MCF 10A (cell line): ENCODE results near the gene MPHOSPH10. TPM values are rescaled to one million over a fixed set of nuclear protein-coding genes. Genes with fewer than 3 reads are reported as not detected.
"Not testable (repeated sequence)": the region's sequence is repeated elsewhere in the genome, so short reads cannot be mapped to it uniquely, and the experiment has no call there.

Source experiments
- BruUV-seq: library from RNA; stranded (reverse); fragments of 400-500 nt; replicated peaks from 2 replicates; lab custom pipeline; 2021; lab: Mats Ljungman, UMichigan
- CTCF ChIA-PET: fragments of 300-600 bp; sonication (Branson Sonifier 250); formaldehyde crosslinking; extraction: SDS; loops from one replicate; lab custom pipeline; 2021; ENCODE audit warnings: antibody characterized with exemption, inconsistent platforms; lab: Yijun Ruan, JAX
- POLR2A ChIA-PET: fragments of 300-600, 350-650 bp; sonication (Branson Sonifier 250); formaldehyde crosslinking; extraction: SDS; loops from one replicate; lab custom pipeline; 2020; ENCODE audit warnings: antibody characterized with exemption, inconsistent platforms; lab: Yijun Ruan, JAX
- DNase-seq: peaks from one replicate; pipeline ENCODE4 v3.0.0-alpha.2; 2018; ENCODE audit not compliant: unreplicated experiment
- H3K27ac Mint-ChIP-seq: one replicate; pipeline ENCODE4 v1.8.0; 2022; ENCODE audit warnings: mild to moderate bottlenecking, low read depth, mixed read lengths; ENCODE audit not compliant: unreplicated experiment
- H3K27me3 Mint-ChIP-seq: one replicate; pipeline ENCODE4 v1.8.0; 2022; ENCODE audit warnings: mixed read lengths; ENCODE audit not compliant: insufficient read depth, unreplicated experiment
- H3K36me3 Mint-ChIP-seq: one replicate; pipeline ENCODE4 v1.8.0; 2022; ENCODE audit warnings: mild to moderate bottlenecking, moderate library complexity, mixed read lengths; ENCODE audit not compliant: insufficient read depth, unreplicated experiment
- H3K4me1 Mint-ChIP-seq: one replicate; pipeline ENCODE4 v1.8.0; 2022; ENCODE audit warnings: mixed read lengths; ENCODE audit not compliant: insufficient read depth, unreplicated experiment
- H3K4me3 Mint-ChIP-seq: one replicate; pipeline ENCODE4 v1.8.0; 2022; ENCODE audit warnings: mild to moderate bottlenecking, moderate library complexity, mixed read lengths; ENCODE audit not compliant: unreplicated experiment
- H3K9me3 Mint-ChIP-seq: one replicate; pipeline ENCODE4 v1.8.0; 2022; ENCODE audit warnings: mixed read lengths; ENCODE audit not compliant: unreplicated experiment
- CTCF ChIP-seq: fragments of 200-600 bp; IDR thresholded peaks from one replicate; pipeline ENCODE4 v1.8.0; 2022; ENCODE audit warnings: antibody characterized with exemption, mild to moderate bottlenecking; ENCODE audit not compliant: unreplicated experiment
- intact Hi-C: fragments of 100-400 bp; cut with micrococcal nuclease; formaldehyde crosslinking; loops from 2 replicates; pipeline ENCODE4 v1.14.1; 2022
- total RNA-seq: library from RNA; stranded (reverse); gene quantifications from 2 replicates; pipeline ENCODE4 v1.2.3, GENCODE V29; 2022

Gene MPHOSPH10
- total RNA-seq, 1 experiment from 2014 or later = 32.8 TPM

GRCh38 chr2:71166812-71167211 is 36.4 kb downstream of the MPHOSPH10 start:
- no peaks in the 10 kb centered on the region for H3K9me3 Mint-ChIP-seq
- intact Hi-C loops = no loop called here
- ChIA-PET POLR2A (no interaction called here), CTCF (interaction anchor here (0.8 to 1.4 kb wide), 3 partner anchors 9 to 115 kb away, joined by 3 to 5 read pairs (median 3); no protein-coding TSS in a partner anchor)
- H3K27ac Mint-ChIP-seq = no peak overlapping the region
- no peak for TF ChIP-seq CTCF
- no TSS peak for BruUV-seq
- peaks cover 6% of the 10 kb centered on the region for H3K4me1 Mint-ChIP-seq
- H3K36me3 Mint-ChIP-seq = no peaks in the 10 kb centered on the region
- no peak overlapping the region for H3K4me3 Mint-ChIP-seq
- DNase-seq = peak; percentile 38
- H3K27me3 Mint-ChIP-seq = no peaks in the 10 kb centered on the region

- Mint-ChIP-seq H3K27ac (no peak overlapping the region), H3K36me3 (no peaks in the 10 kb centered on the region), H3K9me3 (no peaks in the 10 kb centered on the region), H3K4me3 (no peak overlapping the region), H3K4me1 (no peaks in the 10 kb centered on the region), H3K27me3 (no peaks in the 10 kb centered on the region)
- DNase-seq = no peak
- POLR2A ChIA-PET = no interaction called here
- intact Hi-C loops = no loop called here
- no peak for TF ChIP-seq CTCF
- no TSS peak for BruUV-seq
- CTCF ChIA-PET = no interaction called here
These were observed 42.7 kb downstream of the MPHOSPH10 start for GRCh38 chr2:71173096-71173495.

GRCh38 chr2:71174207-71174606 is 43.8 kb downstream of the MPHOSPH10 start:
- no peak for TF ChIP-seq CTCF
- H3K9me3 Mint-ChIP-seq = no peaks in the 10 kb centered on the region
- BruUV-seq = no TSS peak
- H3K36me3 Mint-ChIP-seq = no peaks in the 10 kb centered on the region
- H3K4me1 Mint-ChIP-seq = no peaks in the 10 kb centered on the region
- CTCF ChIA-PET = interaction anchor here (0.6 kb wide), 1 partner anchor 340 kb away, joined by 4 read pairs; no protein-coding TSS in a partner anchor
- no peaks in the 10 kb centered on the region for H3K27me3 Mint-ChIP-seq
- DNase-seq = no peak
- H3K27ac Mint-ChIP-seq = no peak overlapping the region
- no peak overlapping the region for H3K4me3 Mint-ChIP-seq
- intact Hi-C loops = no loop called here
- POLR2A ChIA-PET = no interaction called here

GRCh38 chr2:71178836-71179235 is 48.4 kb downstream of the MPHOSPH10 start:
- H3K27ac Mint-ChIP-seq, DNase-seq, H3K4me3 Mint-ChIP-seq, POLR2A ChIA-PET, H3K9me3 Mint-ChIP-seq, H3K4me1 Mint-ChIP-seq, BruUV-seq, CTCF ChIA-PET, intact Hi-C loops, H3K27me3 Mint-ChIP-seq, H3K36me3 Mint-ChIP-seq: not testable (repeated sequence)
